Immature natural killer cell (primary cell): Measurements from ENCODE around the gene NETO2. TPM values are rescaled to one million over a fixed set of nuclear protein-coding genes. Genes with fewer than 3 reads are reported as not detected.
"Not testable (repeated sequence)": the region's sequence is repeated elsewhere in the genome, so short reads cannot be mapped to it uniquely, and the experiment has no call there.

Experiments used
- DNase-seq, 3 donors: peaks; one replicate each; pipeline ENCODE4 v3.0.0; 2022; ENCODE audit warnings: mixed read lengths in 1 of 3
- H3K27ac Mint-ChIP-seq, 6 donors: one replicate each; pipeline ENCODE4 v1.8.0; 2020; ENCODE audit warnings: mixed read lengths in 6 of 6, mild to moderate bottlenecking in 5 of 6, inconsistent platforms in 4 of 6, moderate library complexity in 3 of 6
- H3K27me3 Mint-ChIP-seq, 3 donors: one replicate each; pipeline ENCODE4 v1.8.0; 2020 to 2021; ENCODE audit warnings: low read depth in 3 of 3, mild to moderate bottlenecking in 3 of 3, mixed read lengths in 3 of 3, moderate library complexity in 3 of 3, inconsistent platforms in 1 of 3
- H3K36me3 Mint-ChIP-seq, 3 donors: one replicate each; pipeline ENCODE4 v1.8.0; 2020; ENCODE audit warnings: mixed read lengths in 3 of 3, inconsistent platforms in 2 of 3, mild to moderate bottlenecking in 2 of 3
- H3K4me1 Mint-ChIP-seq, 2 donors: one replicate each; pipeline ENCODE4 v1.8.0; 2020; ENCODE audit warnings: inconsistent platforms in 2 of 2, mild to moderate bottlenecking in 2 of 2, mixed read lengths in 2 of 2, moderate library complexity in 1 of 2
- H3K4me3 Mint-ChIP-seq, 5 donors: one replicate each; pipeline ENCODE4 v1.8.0; 2020; ENCODE audit warnings: mild to moderate bottlenecking in 5 of 5, mixed read lengths in 5 of 5, inconsistent platforms in 3 of 5, moderate library complexity in 3 of 5
- H3K9me3 Mint-ChIP-seq, 6 donors: one replicate each; pipeline ENCODE4 v1.8.0; 2020; ENCODE audit warnings: mild to moderate bottlenecking in 6 of 6, mixed read lengths in 6 of 6, inconsistent platforms in 4 of 6, moderate library complexity in 3 of 6
- polyA plus RNA-seq, 3 donors: library from polyadenylated mRNA; unstranded; fragments of 300-500 nt; fragmentation: Illumina TruSeq; gene quantifications; one replicate each; pipeline ENCODE4 v1.2.3, GENCODE V29; 2021

Gene NETO2
- polyA plus RNA-seq, 3 donors from 2014 or later, result 0.34 to 0.36 TPM; not detected in 1

DNA sequence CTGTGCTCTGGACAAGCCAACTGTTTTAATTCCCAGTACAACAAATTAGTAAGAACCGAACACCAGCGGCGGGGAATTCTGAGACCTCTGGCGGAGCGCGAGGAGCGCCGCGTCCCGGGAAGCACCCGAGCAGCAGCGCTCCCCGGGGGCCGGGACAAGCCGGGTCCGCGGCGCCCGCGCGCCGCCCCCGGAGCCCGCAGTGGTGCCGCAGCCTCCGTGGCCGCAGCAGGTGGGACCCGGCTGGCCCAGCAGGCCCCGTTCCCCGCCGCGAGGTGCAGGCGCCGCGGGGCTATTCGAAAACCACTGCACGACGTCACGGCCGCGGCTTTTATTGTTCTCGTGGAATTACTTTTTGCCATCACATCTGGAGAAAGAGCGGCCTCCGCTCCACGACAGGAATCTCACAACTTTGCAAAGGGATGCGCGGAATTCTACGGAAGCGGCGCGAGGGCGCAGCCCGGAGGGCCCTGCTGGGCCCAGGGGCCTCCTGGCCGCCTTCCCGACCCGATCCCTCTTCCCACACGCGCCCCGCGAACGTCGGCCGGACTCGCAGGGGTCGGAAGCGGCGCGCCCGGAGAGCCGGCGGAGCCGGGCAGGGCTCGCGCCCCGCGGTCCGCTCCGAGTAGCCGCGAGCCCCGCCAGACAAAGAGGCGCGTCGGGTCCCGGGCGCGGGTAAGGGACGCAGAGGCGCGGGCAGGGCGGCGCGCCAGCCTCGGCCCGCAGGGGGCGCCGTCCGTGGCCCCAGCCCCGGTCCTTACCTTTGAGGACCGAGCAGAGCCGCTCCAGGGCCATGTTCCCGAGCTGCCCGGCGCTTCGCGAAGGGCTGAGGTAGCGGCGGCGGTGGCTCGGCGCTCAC, 696 bp downstream of the NETO2 start:
- H3K27me3 Mint-ChIP-seq, result peaks cover 18 to 27% (median 23%) of the 10 kb centered on the region in 3 donors
- peak overlapping the region; percentile 70 to 87 (median 78) for H3K4me3 Mint-ChIP-seq
- H3K4me1 Mint-ChIP-seq, result peaks cover 21 to 24% of the 10 kb centered on the region in 2 donors
- no peaks in the 10 kb centered on the region for H3K9me3 Mint-ChIP-seq
- no peak overlapping the region for H3K27ac Mint-ChIP-seq
- DNase-seq, result peak; percentile 40 to 50 (median 41)
- H3K36me3 Mint-ChIP-seq, result no peaks in the 10 kb centered on the region

DNA sequence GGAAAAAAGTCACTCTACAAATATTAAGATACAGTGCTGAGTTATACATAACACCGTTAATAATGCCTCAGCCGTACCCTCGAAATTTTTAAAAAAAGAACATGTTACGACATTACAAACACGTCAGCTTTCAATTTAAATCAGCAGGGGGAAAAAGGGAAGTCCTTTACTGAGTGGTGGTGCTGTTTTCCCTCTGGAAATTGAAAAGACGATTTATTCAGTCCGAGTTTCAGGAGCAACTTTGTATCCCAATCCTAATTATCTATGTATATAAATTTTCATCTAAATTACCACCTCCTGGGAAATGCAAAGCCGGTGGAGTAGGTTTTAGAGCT, 1.3 kb downstream of the NETO2 start:
- DNase-seq, result no peak
- Mint-ChIP-seq H3K9me3 (no peaks in the 10 kb centered on the region), H3K27me3 (peaks cover 18 to 27% (median 20%) of the 10 kb centered on the region in 3 donors), H3K4me3 (peak overlapping the region; percentile 70 to 87 (median 78)), H3K27ac (no peak overlapping the region), H3K36me3 (no peaks in the 10 kb centered on the region), H3K4me1 (peaks cover 21 to 24% of the 10 kb centered on the region in 2 donors)

DNA sequence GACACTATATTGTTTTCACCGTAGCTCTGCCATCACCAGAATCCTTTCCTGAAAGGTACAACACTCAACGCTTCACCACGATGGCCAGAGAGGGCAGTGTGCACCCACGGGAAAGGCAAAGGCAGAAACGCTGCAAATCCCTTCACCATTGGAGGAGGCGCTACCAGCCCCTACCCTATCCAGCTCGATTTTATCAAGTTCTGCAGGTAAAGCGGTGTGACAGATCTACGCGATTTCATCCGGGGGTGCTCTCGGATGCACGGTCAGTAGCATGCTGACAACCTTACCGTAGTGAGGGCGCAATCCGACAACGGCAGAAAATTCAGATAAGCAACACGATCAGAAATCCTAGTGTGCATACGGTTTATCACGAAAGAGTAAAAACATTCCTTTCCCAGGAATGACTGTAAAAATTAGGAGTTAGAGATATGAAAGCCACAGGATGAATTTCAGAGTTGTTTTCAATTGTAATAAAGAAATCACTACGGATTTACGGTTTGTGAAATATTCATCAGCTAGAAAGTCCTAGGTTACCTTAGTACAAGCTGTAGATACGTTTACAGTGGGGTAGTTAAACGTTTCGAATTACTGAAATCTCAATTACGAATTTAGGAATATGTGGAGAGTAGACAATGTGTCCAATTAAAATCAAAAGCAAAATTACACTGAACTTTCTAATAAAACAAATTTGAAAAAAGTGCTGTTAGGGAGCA, 1.8 kb downstream of the NETO2 start:
- Mint-ChIP-seq H3K27me3 (peaks cover 18 to 27% (median 20%) of the 10 kb centered on the region in 3 donors), H3K27ac (peak overlapping the region in 1 of 6 donors; percentile 12), H3K36me3 (no peaks in the 10 kb centered on the region), H3K4me3 (peak overlapping the region; percentile 70 to 87 (median 78)), H3K4me1 (peaks cover 21 to 24% of the 10 kb centered on the region in 2 donors), H3K9me3 (no peaks in the 10 kb centered on the region)
- DNase-seq, result peak; percentile 63 to 72 (median 68)

DNA sequence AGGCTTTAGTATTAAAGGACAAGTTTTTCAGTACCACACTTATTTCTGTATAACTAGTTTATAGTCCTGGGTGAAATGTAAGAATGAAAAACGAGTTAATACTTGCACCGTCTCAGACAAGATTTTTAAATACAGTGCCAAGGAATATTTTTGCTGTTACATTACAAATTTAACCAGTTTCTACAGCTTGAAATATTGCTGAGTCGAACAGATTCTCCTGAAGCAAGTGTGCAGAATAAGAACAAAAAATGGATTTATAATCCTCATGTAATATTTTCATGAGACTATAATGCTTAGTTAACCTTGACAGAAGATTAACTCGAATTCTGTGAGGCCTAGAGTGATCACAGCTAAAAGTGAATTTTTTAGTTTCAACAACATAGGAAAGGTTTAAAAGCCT, 3.1 kb downstream of the NETO2 start:
- Mint-ChIP-seq H3K27me3 (peaks cover 18 to 21% (median 20%) of the 10 kb centered on the region in 3 donors), H3K9me3 (no peaks in the 10 kb centered on the region), H3K36me3 (no peaks in the 10 kb centered on the region), H3K4me1 (peaks cover 21 to 24% of the 10 kb centered on the region in 2 donors), H3K4me3 (no peak overlapping the region), H3K27ac (no peak overlapping the region)
- DNase-seq, result no peak

DNA sequence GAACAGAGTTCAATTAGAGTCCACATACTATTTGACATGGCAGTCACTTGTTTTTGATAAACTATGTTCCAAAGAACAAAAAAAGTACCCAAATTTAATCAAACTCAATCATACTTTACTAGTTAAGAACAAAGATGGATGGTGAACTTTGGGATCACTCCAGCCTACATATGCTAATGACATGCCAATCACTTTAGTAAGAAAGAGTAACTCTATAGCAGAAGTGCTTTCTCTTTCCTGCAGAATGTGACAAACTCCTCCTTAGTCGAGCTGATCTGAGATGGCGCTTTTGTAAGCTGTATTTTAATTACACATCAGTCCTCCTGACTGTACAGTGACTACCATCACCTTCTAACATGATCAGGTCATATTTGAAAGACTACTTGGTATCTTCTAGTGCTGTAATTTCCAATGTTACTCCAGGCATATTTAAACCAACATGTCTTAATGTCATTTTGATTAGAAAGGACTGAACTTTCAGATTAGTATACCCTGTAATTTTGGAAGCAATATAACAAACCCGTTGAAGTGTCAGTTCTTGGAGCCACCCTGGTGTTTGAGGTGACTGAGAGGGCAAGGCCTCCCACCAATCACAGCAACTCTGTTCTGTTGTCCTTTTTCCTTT, 4.1 kb downstream of the NETO2 start:
- peaks cover 11 to 21% (median 14%) of the 10 kb centered on the region in 3 donors for H3K27me3 Mint-ChIP-seq
- no peak for DNase-seq
- no peak overlapping the region for H3K27ac Mint-ChIP-seq
- no peaks in the 10 kb centered on the region for H3K36me3 Mint-ChIP-seq
- H3K4me1 Mint-ChIP-seq, result peaks cover 19 to 20% of the 10 kb centered on the region in 2 donors
- H3K9me3 Mint-ChIP-seq, result no peaks in the 10 kb centered on the region
- H3K4me3 Mint-ChIP-seq, result no peak overlapping the region

DNA sequence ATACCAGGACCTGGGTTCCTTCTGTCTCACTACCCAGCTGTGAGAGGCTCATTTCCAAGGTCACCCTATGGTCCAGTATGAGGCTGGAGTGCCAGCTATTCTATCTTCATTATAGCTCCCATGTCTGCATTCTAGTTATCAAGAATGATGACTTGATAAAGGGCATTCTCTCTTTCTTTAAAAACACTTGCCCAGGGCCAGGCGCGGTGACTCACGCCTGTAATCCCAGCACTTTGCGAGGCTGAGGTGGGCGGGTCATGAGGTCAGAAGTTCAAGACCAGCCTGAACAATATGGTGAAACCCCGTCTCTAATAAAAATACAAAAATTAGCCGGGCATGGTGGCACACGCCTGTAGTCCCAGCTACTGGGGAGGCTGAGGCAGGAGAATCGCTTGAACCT, 5.8 kb downstream of the NETO2 start:
- not testable (repeated sequence) for DNase-seq, H3K36me3 Mint-ChIP-seq, H3K4me3 Mint-ChIP-seq, H3K27ac Mint-ChIP-seq, H3K9me3 Mint-ChIP-seq
- peaks cover 14 to 16% of the 10 kb centered on the region in 2 donors for H3K4me1 Mint-ChIP-seq
- H3K27me3 Mint-ChIP-seq, result peaks cover 11 to 16% (median 13%) of the 10 kb centered on the region in 3 donors

DNA sequence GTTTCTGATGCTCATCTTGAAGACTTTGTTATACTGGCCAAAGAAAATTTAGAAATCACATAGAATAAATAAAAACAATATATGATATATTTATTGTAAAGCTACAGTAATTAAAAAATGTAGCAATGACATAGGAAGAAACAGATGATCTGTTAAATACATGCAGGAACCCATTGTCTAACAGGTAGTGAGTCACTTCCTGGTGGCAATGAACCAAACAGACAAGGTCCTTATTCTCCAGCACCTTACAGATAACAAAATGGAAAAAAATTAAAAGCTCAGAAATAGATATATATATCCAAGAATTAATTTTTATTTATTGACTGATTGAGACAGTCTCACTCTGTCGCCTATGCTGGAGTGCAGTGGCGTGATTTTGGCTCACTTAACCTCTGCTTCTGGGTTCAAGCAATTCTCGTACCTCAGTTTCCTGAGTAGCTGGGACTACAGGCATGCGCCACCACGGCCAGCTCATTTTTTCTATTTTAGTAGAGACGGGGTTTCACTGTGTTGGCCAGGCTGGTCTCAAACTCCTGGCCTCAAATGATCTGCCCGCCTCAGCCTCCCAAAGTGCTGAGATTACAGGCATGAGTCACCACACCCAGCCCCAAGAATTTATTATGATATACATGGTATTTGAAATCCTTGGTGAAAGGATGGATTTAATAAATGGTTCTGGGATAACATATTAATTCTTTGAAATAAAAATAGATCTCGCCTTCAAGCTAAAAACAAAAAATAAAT, 7.5 kb downstream of the NETO2 start:
- no peaks in the 10 kb centered on the region for H3K4me1 Mint-ChIP-seq
- H3K36me3 Mint-ChIP-seq, result no peaks in the 10 kb centered on the region
- H3K9me3 Mint-ChIP-seq, result no peaks in the 10 kb centered on the region
- H3K27ac Mint-ChIP-seq, result no peak overlapping the region
- no peak overlapping the region for H3K4me3 Mint-ChIP-seq
- H3K27me3 Mint-ChIP-seq, result peaks cover 0 to 6% (median 4%) of the 10 kb centered on the region in 3 donors
- DNase-seq, result no peak

DNA sequence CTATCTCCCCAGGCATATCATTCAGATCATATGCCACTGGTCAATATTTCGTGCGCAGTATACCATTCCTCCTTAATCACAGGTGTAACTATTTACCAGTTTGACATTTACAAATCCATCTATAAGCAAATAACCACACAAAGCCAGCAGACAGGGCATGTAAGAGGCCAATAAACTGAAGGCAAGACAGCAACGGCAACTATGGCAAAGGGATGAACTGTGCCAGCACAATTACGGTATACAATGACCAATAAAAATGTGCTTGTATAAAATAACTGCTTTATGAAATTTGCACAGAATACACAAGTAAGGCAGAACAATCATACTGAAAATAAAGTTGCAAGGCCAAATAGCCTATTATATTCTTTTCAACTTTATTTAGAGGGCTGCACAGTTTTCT, 9.2 kb downstream of the NETO2 start:
- no peak for DNase-seq
- Mint-ChIP-seq H3K4me1 (no peaks in the 10 kb centered on the region), H3K36me3 (no peaks in the 10 kb centered on the region), H3K9me3 (no peaks in the 10 kb centered on the region), H3K4me3 (no peak overlapping the region), H3K27ac (no peak overlapping the region), H3K27me3 (peaks cover 1 to 5% (median 3%) of the 10 kb centered on the region in 3 donors)

DNA sequence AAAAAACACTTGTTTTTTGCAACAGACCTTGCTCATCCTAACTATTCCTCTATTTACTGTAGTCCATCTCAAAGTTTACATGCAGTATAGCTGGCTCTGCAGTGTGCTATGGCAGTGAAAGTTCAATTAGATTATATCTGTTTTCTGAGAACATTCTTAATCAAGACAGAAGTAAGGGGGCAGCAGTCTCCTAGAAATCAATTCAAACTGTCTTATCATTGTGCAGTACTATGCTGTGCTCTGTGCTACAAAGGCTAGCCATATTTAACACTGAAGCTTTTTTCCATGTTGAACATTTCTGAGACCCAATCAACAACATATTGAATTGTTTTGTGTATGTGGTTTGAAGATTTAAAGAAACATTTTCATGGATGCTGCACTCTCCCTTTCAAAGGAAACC, 11.4 kb downstream of the NETO2 start:
- Mint-ChIP-seq H3K4me3 (no peak overlapping the region), H3K9me3 (no peaks in the 10 kb centered on the region), H3K27me3 (peaks cover 1 to 7% (median 3%) of the 10 kb centered on the region in 3 donors), H3K27ac (no peak overlapping the region), H3K4me1 (no peaks in the 10 kb centered on the region), H3K36me3 (no peaks in the 10 kb centered on the region)
- no peak for DNase-seq

DNA sequence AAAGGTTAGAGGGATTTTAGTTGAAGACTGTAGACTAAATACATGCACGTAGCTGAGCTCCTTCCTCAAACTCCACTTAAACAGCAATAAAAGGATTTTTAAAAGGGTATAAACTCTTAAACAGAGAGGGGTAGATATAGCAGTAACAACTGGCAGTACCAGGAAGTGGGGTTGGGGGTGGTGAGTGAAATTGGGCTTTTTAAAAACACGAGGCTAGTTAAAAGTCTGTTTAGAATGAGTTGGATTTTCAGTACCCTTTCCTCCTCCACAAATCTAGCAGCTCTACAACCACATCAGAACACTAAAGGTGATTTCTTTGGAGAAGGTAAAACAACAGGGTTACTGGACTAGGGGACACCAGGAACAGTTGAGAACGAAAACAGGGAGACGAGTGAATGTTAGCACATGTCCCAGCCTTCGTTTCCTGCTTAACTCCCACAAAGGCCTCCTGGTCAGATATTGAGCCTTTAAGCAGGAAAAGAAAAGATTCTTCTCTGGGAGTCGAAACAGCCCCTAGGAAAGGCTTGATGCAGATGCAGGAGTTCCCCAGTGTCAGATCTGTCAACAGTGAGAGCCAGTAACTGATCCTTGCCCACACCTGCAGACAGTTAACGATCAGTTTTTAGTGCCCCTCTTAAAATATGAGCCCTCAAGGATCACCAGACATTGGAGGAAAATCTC, 13.8 kb downstream of the NETO2 start:
- H3K9me3 Mint-ChIP-seq, result no peaks in the 10 kb centered on the region
- H3K4me1 Mint-ChIP-seq, result no peaks in the 10 kb centered on the region
- peaks cover 3 to 9% (median 4%) of the 10 kb centered on the region in 3 donors for H3K27me3 Mint-ChIP-seq
- H3K4me3 Mint-ChIP-seq, result no peak overlapping the region
- DNase-seq, result no peak
- H3K27ac Mint-ChIP-seq, result no peak overlapping the region
- no peaks in the 10 kb centered on the region for H3K36me3 Mint-ChIP-seq

DNA sequence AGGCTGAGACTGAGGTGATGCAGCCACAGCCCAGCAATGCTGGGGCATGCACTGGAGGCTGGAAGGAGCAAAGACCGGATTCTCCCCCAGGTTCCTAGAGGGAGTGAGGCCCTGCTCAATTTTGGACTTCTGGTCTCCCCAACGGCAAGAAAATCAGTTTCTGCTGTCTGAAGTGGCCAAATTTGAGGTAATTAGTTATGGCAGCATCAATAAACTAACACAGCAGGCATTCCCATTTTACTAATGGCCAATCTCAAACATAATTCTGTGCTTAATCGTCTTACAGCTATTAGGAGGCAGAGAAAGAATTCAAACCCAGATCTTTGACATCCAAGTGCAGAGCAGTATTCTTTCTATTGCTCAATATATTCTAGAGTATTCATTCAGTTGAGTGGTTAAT, 16.2 kb downstream of the NETO2 start:
- Mint-ChIP-seq H3K4me1 (no peaks in the 10 kb centered on the region), H3K9me3 (no peaks in the 10 kb centered on the region), H3K27me3 (peaks cover 3 to 9% (median 4%) of the 10 kb centered on the region in 3 donors), H3K4me3 (no peak overlapping the region), H3K27ac (no peak overlapping the region), H3K36me3 (no peaks in the 10 kb centered on the region)
- no peak for DNase-seq

DNA sequence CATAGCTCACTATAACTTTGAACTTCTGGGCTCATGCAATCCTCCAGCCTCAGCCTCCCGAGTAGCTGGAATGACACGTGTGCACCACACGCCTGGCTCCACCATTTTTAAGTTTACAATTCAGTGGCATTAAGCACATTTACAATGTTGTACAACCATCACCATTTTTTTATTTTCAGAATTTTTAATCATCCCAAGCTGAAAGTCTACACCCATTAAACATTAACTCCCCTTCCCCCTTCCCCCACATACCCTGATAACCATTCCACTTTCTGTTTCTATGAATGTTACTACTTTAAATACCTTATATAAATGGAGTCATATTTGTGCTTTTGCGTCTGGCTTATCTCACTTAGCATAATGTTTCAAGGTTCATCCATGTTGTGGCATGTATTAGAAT, 18.0 kb downstream of the NETO2 start:
- H3K4me3 Mint-ChIP-seq, result no peak overlapping the region
- DNase-seq, result no peak
- no peaks in the 10 kb centered on the region for H3K9me3 Mint-ChIP-seq
- H3K27ac Mint-ChIP-seq, result no peak overlapping the region
- no peaks in the 10 kb centered on the region for H3K4me1 Mint-ChIP-seq
- peaks cover 0 to 7% (median 4%) of the 10 kb centered on the region in 3 donors for H3K27me3 Mint-ChIP-seq
- no peaks in the 10 kb centered on the region for H3K36me3 Mint-ChIP-seq

DNA sequence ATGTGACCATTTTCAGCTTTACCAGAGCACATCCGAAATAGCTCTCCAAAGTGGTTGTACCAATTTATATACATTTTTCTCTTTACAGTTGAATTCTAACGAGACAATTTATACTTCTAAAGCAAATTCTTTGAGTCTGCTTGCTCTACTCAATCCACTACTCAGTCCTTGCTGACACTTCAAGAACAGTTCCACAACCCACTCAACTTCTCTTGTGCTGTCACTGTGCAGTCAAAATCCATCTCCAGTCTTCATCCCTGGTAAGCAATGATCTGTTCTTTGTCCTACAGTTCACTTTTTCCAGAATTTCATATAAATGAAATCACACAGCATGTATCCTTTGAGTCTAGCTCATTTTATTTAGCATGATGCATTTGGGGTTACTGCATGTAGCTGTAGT, 30.6 kb downstream of the NETO2 start:
- Mint-ChIP-seq H3K27me3 (peaks cover 0 to 3% (median 0%) of the 10 kb centered on the region in 3 donors), H3K9me3 (no peaks in the 10 kb centered on the region), H3K36me3 (no peaks in the 10 kb centered on the region), H3K27ac (no peak overlapping the region), H3K4me3 (no peak overlapping the region), H3K4me1 (no peaks in the 10 kb centered on the region)
- DNase-seq, result no peak
